Fibroblast of the aortic adventitia (primary cell): Measurements from ENCODE around the gene CPXM1. TPM values are rescaled to one million over a fixed set of nuclear protein-coding genes. Genes with fewer than 3 reads are reported as not detected.
"Not testable (repeated sequence)": the region's sequence is repeated elsewhere in the genome, so short reads cannot be mapped to it uniquely, and the experiment has no call there.

ENCODE experiments used
- DNase-seq: peaks from one replicate; pipeline ENCODE4 v3.0.0-alpha.2; 2010; ENCODE audit warnings: low read depth
- H3K4me3 ChIP-seq: 2 replicates; pipeline ENCODE4 v1.5.1; 2011; ENCODE audit warnings: low read depth, mild to moderate bottlenecking, control low read depth, low read length, moderate library complexity
- CTCF ChIP-seq: IDR thresholded peaks from 2 replicates; pipeline ENCODE4 v1.5.1; 2011; ENCODE audit warnings: mild to moderate bottlenecking, low read length, control low read depth, inconsistent platforms; ENCODE audit not compliant: insufficient read depth
- total RNA-seq: library from RNA; depleted of rRNA; stranded (reverse); fragments of >200 nt; gene quantifications from 2 replicates; pipeline ENCODE4 v1.2.3, GENCODE V29; 2012; ENCODE audit warnings: low replicate concordance

Gene CPXM1
- total RNA-seq, 1 donor, result 3.8 TPM

- TF ChIP-seq CTCF, result no peak
- H3K4me3 ChIP-seq, result no peak overlapping the region
- no peak for DNase-seq
These were observed 34.9 kb upstream of the CPXM1 start for GRCh38 chr20:2835331-2835796.

GRCh38 chr20:2834401-2835110, 34.1 kb upstream of the CPXM1 start:
- DNase-seq, result no peak
- TF ChIP-seq CTCF, result no peak
- H3K4me3 ChIP-seq, result no peak overlapping the region

GRCh38 chr20:2833761-2834160, 33.3 kb upstream of the CPXM1 start:
- no peak for DNase-seq
- no peak for TF ChIP-seq CTCF
- no peak overlapping the region for H3K4me3 ChIP-seq

- H3K4me3 ChIP-seq, DNase-seq: not testable (repeated sequence)
These were observed 30.8 kb upstream of the CPXM1 start for GRCh38 chr20:2831206-2831605.

GRCh38 chr20:2829376-2829775, 28.9 kb upstream of the CPXM1 start:
- no peak for TF ChIP-seq CTCF
- H3K4me3 ChIP-seq, result no peak overlapping the region
- DNase-seq, result no peak

- DNase-seq, result no peak
- TF ChIP-seq CTCF, result no peak
- H3K4me3 ChIP-seq, result no peak overlapping the region
These were observed 26.2 kb upstream of the CPXM1 start for GRCh38 chr20:2826655-2827054.

GRCh38 chr20:2825761-2826160, 25.3 kb upstream of the CPXM1 start:
- TF ChIP-seq CTCF, result no peak
- DNase-seq, result no peak
- no peak overlapping the region for H3K4me3 ChIP-seq
